Measurements from ENCODE around the gene SMARCAL1.

Gene SMARCAL1

DNA sequence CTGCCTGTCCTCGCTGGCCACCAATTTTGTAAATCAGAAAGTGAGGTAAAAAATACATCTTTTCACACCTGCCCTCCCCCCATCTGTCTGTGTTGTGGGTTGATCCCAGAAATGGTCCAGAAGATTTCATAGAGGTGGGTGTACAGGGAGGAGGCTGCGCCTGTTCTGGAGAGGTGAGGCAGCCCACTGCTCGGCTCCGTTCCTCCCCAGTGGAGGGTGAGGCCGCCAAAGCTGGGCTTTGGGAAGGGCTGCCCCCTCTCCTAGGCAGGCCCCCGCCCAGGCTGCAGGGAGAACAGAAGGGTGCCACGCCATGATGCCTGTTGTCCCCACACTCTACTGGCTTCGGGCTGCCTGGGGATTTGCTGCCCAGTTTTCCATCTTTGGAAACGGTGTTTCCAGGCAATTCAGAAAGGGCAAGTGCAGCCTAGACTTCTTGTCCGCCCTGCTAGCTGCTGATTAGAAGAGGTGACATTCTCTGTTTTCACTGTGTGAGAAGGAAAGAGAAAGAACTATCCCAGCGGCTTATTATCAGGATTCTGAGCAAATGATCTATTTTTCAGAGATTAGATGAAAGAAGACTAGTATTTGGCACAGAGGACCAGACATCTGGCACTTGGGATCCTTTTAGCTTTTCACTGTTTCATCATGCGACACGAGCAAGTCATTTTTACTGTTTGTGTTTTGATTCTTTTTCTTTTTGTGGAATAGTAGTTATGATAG, 18.7 kb downstream of the SMARCAL1 start:
- Mint-ChIP-seq H3K36me3 (ENCODE audit: low read depth) (peaks cover 69% of the 10 kb centered on the region), H3K27ac (no peak overlapping the region), H3K9me3 (no peaks in the 10 kb centered on the region), H3K4me1 (ENCODE audit: low read depth) (no peaks in the 10 kb centered on the region), H3K4me3 (no peak overlapping the region), H3K27me3 (no peaks in the 10 kb centered on the region)

DNA sequence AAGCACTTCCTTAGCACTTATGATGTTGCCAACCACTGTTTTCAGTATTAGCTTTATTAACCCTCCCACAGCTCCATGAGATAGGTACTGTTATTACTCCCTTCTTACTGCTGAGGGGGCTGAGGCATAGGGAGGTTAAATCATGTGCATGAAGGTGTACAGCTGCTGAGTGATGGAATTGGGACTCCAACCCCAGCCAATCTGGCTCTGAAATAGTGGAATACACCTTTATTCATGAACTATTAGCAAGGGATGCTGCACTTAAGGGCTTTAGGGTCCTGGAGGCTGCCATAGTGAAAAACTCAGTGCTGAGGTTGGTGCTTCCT, 19.2 kb downstream of the SMARCAL1 start:
- H3K4me1 Mint-ChIP-seq (ENCODE audit: low read depth) = no peaks in the 10 kb centered on the region
- H3K9me3 Mint-ChIP-seq = no peaks in the 10 kb centered on the region
- H3K36me3 Mint-ChIP-seq (ENCODE audit: low read depth) = peaks cover 74% of the 10 kb centered on the region
- no peak overlapping the region for H3K4me3 Mint-ChIP-seq
- H3K27me3 Mint-ChIP-seq = no peaks in the 10 kb centered on the region
- H3K27ac Mint-ChIP-seq = peak overlapping the region; percentile 42

- no peak overlapping the region for H3K27ac Mint-ChIP-seq
- no peaks in the 10 kb centered on the region for H3K4me1 Mint-ChIP-seq (ENCODE audit: low read depth)
- H3K27me3 Mint-ChIP-seq = no peaks in the 10 kb centered on the region
- peaks cover 70% of the 10 kb centered on the region for H3K36me3 Mint-ChIP-seq (ENCODE audit: low read depth)
- no peaks in the 10 kb centered on the region for H3K9me3 Mint-ChIP-seq
- no peak overlapping the region for H3K4me3 Mint-ChIP-seq
Measured at GRCh38 chr2:216436383-216436782, 24.1 kb downstream of the SMARCAL1 start.

GRCh38 chr2:216441308-216442010, 29.2 kb downstream of the SMARCAL1 start:
- Mint-ChIP-seq H3K36me3 (ENCODE audit: low read depth) (peaks cover 56% of the 10 kb centered on the region), H3K27ac (no peak overlapping the region), H3K4me1 (ENCODE audit: low read depth) (no peaks in the 10 kb centered on the region), H3K4me3 (no peak overlapping the region), H3K9me3 (no peaks in the 10 kb centered on the region), H3K27me3 (no peaks in the 10 kb centered on the region)

- Mint-ChIP-seq H3K27me3 (no peaks in the 10 kb centered on the region), H3K36me3 (ENCODE audit: low read depth) (peaks cover 69% of the 10 kb centered on the region), H3K9me3 (peaks cover 6% of the 10 kb centered on the region), H3K4me1 (ENCODE audit: low read depth) (no peaks in the 10 kb centered on the region), H3K27ac (no peak overlapping the region), H3K4me3 (no peak overlapping the region)
Measured at GRCh38 chr2:216445501-216445900, 33.2 kb downstream of the SMARCAL1 start.

- Mint-ChIP-seq H3K27me3 (no peaks in the 10 kb centered on the region), H3K36me3 (ENCODE audit: low read depth) (peaks cover 65% of the 10 kb centered on the region), H3K4me1 (ENCODE audit: low read depth) (no peaks in the 10 kb centered on the region), H3K9me3 (peaks cover 6% of the 10 kb centered on the region), H3K27ac (no peak overlapping the region), H3K4me3 (no peak overlapping the region)
Measured at GRCh38 chr2:216446343-216446742, 34.1 kb downstream of the SMARCAL1 start.

DNA sequence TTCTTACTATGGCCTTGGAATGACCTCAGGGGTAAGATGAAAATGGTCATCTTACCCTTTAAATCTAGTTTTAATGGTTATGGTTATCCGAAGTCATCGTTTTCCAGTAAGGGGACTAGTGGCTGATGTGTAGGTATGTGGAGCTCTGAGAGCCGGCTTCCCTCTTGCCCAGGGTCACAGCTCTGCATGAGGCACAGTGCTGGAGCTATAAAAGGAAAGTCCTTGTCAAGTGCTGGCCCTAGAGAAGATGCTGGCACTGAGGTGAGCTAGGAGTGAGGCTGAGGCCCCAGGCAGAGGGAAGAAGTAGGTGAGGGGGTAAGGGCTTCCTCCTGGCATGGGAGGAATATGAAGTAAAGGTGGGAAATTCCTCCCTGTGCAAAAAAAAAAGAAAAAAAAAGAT, 35.0 kb downstream of the SMARCAL1 start:
- Mint-ChIP-seq H3K4me1 (ENCODE audit: low read depth) (no peaks in the 10 kb centered on the region), H3K27me3 (no peaks in the 10 kb centered on the region), H3K9me3 (peaks cover 6% of the 10 kb centered on the region), H3K36me3 (ENCODE audit: low read depth) (peaks cover 70% of the 10 kb centered on the region), H3K27ac (no peak overlapping the region), H3K4me3 (no peak overlapping the region)

DNA sequence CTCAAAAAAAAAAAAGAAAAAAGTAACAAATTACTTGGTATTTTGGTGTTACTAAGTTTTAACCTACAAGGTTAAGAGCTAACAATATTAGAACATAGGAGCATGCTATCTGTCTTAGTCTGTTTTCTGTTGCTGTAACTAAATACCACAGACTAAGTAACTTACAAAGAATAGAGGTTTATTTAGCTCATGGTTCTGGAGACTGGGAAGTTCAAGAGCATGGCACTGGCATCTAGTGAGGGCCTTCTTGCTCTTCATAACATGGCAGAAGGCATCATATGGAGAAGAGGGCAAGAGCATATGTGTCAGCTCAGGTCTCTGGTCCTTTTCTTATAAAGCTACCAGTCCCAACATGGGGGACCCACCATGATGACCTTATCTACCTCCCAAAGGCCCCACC, 36.5 kb downstream of the SMARCAL1 start:
- no peak overlapping the region for H3K4me3 Mint-ChIP-seq
- peaks cover 72% of the 10 kb centered on the region for H3K36me3 Mint-ChIP-seq (ENCODE audit: low read depth)
- no peak overlapping the region for H3K27ac Mint-ChIP-seq
- H3K27me3 Mint-ChIP-seq = no peaks in the 10 kb centered on the region
- peaks cover 6% of the 10 kb centered on the region for H3K9me3 Mint-ChIP-seq
- no peaks in the 10 kb centered on the region for H3K4me1 Mint-ChIP-seq (ENCODE audit: low read depth)

DNA sequence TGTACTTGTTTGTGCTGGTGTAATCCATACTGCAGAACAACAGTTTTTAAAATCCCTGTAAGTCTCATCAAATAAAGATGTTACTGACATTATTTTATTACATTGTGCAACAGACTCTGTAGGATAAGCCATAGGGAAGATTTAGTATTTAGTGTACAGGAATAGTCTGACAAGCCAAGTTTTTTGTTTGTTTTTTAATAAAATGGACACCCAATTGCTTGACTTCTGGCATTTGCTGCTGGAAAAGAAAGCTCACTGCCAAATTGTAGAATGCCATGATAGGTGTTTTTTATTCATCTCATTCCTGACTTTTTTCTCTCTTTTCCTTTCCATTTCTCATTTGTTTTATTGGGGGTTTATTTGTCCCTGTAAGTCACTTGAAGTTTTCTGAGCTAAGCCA, 38.1 kb downstream of the SMARCAL1 start:
- Mint-ChIP-seq H3K36me3 (ENCODE audit: low read depth) (peaks cover 73% of the 10 kb centered on the region), H3K4me1 (ENCODE audit: low read depth) (no peaks in the 10 kb centered on the region), H3K27me3 (no peaks in the 10 kb centered on the region), H3K27ac (no peak overlapping the region), H3K4me3 (no peak overlapping the region), H3K9me3 (peaks cover 6% of the 10 kb centered on the region)

DNA sequence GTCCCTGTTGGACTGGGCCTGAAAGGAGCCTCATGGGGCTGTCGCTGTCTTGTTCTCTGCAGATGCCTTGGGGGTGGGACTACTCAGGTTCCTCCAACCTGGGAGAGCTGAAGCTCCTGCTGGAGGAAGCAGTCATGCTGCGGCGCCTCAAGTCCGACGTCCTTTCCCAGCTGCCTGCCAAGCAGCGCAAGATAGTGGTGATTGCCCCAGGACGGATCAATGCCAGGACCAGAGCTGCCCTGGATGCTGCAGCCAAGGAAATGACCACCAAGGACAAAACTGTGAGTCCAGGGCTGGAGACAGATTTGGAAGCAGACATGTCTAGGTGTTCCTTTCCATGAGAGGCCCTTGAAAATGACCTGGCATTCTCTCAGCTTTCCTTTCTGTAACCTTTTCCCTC, 38.5 kb downstream of the SMARCAL1 start:
- Mint-ChIP-seq H3K36me3 (ENCODE audit: low read depth) (peaks cover 73% of the 10 kb centered on the region), H3K27me3 (no peaks in the 10 kb centered on the region), H3K27ac (no peak overlapping the region), H3K9me3 (peaks cover 6% of the 10 kb centered on the region), H3K4me1 (ENCODE audit: low read depth) (no peaks in the 10 kb centered on the region), H3K4me3 (no peak overlapping the region)

DNA sequence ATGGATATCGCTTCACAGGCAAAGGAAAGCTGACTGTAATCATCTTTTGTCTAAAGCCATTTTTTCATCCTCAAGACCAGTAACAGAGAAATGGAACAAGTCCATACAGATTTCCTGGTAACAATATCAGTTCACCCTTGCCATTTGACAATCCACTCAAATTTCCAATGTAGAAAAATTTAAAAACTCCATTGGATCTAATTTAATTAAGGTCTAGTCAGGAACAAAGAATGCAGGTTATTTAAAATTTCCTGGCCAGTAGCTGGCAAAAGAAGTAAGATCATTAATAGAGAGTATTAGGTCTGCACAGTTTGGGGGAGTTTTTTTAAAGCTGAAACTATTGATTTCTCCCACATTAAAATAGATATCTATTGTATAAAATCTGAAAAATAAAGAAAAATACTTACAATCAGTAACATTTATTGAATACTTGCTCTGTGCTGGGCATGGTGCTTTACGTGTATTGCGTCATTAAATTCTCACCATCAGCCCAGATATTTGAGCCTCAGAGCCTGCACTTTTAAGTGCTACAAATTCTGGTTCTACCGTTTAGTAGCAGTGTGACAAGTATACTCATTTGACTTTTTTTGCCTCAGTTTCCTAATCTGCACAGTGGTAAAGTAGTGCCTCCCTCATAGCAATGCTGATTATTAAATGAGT, 41.8 kb downstream of the SMARCAL1 start:
- H3K4me1 Mint-ChIP-seq (ENCODE audit: low read depth) = no peaks in the 10 kb centered on the region
- H3K27ac Mint-ChIP-seq = no peak overlapping the region
- H3K4me3 Mint-ChIP-seq = no peak overlapping the region
- peaks cover 46% of the 10 kb centered on the region for H3K36me3 Mint-ChIP-seq (ENCODE audit: low read depth)
- H3K27me3 Mint-ChIP-seq = no peaks in the 10 kb centered on the region
- H3K9me3 Mint-ChIP-seq = no peaks in the 10 kb centered on the region

DNA sequence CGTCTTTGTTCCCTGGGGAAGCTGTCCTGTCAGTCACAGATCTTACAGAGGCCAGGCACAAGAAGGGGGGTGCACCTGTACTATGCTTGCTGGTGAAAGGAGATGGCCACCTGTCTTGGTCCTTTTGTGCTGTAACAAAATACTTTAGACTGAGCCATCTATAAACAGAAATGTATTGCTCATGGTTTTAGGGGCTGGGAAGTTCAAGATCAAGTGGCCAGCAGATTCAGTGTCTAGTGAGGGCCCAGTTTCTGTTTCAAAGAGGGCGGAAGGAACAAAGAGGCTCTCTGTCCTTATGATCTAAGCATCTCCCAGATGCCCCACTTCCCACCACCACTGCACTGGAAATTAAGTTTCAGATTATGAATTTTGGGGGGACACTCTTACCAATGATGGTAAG, 50.9 kb downstream of the SMARCAL1 start:
- peaks cover 3% of the 10 kb centered on the region for H3K4me1 Mint-ChIP-seq (ENCODE audit: low read depth)
- H3K27ac Mint-ChIP-seq = no peak overlapping the region
- H3K9me3 Mint-ChIP-seq = no peaks in the 10 kb centered on the region
- H3K36me3 Mint-ChIP-seq (ENCODE audit: low read depth) = peaks cover 21% of the 10 kb centered on the region
- H3K27me3 Mint-ChIP-seq = no peaks in the 10 kb centered on the region
- no peak overlapping the region for H3K4me3 Mint-ChIP-seq

GRCh38 chr2:216464104-216464720, 51.9 kb downstream of the SMARCAL1 start:
- H3K36me3 Mint-ChIP-seq (ENCODE audit: low read depth) = peaks cover 24% of the 10 kb centered on the region
- no peak overlapping the region for H3K27ac Mint-ChIP-seq
- H3K27me3 Mint-ChIP-seq = no peaks in the 10 kb centered on the region
- no peak overlapping the region for H3K4me3 Mint-ChIP-seq
- no peaks in the 10 kb centered on the region for H3K9me3 Mint-ChIP-seq
- H3K4me1 Mint-ChIP-seq (ENCODE audit: low read depth) = peaks cover 3% of the 10 kb centered on the region

GRCh38 chr2:216465579-216466195, 53.4 kb downstream of the SMARCAL1 start:
- H3K4me3 Mint-ChIP-seq = no peak overlapping the region
- H3K4me1 Mint-ChIP-seq (ENCODE audit: low read depth) = peaks cover 3% of the 10 kb centered on the region
- peaks cover 30% of the 10 kb centered on the region for H3K36me3 Mint-ChIP-seq (ENCODE audit: low read depth)
- H3K27me3 Mint-ChIP-seq = no peaks in the 10 kb centered on the region
- H3K9me3 Mint-ChIP-seq = no peaks in the 10 kb centered on the region
- H3K27ac Mint-ChIP-seq = no peak overlapping the region

DNA sequence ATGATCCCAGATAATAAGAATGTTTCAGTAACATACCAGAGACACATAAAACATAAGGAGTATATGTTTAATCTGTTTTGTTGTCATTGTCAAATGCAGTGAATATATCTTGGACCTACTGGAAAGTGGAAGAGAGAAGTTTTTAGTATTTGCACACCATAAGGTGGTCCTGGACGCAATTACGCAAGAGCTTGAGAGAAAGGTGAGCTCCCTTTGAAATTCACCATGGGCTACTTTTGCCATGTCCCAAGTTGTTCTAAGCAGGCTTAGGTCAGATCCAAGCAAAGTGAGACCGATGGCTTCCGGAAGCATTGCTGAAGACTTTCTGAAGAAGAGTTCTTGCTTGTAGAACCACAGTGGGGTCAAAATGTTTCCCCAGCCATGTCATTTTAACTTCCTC, 55.6 kb downstream of the SMARCAL1 start:
- Mint-ChIP-seq H3K27me3 (no peaks in the 10 kb centered on the region), H3K36me3 (ENCODE audit: low read depth) (peaks cover 30% of the 10 kb centered on the region), H3K4me3 (no peak overlapping the region), H3K27ac (no peak overlapping the region), H3K9me3 (no peaks in the 10 kb centered on the region), H3K4me1 (ENCODE audit: low read depth) (peaks cover 3% of the 10 kb centered on the region)
